B cell (primary cell): ENCODE measurements around the gene MGMT. TPM values are rescaled to one million over a fixed set of nuclear protein-coding genes. Genes with fewer than 3 reads are reported as not detected.

Source experiments
- ATAC-seq: fragments of 200-7000 bp; cut with Tn5 transposase; one replicate; pipeline ENCODE4 v1.10.0; 2021; ENCODE audit warnings: low read depth, mild to moderate bottlenecking, moderate number of reproducible peaks, moderate library complexity
- CTCF ChIA-PET: fragments of 350-600 bp; sonication (Branson Sonifier 250); formaldehyde crosslinking; loops from one replicate; lab custom pipeline; 2021; ENCODE audit warnings: antibody characterized with exemption, inconsistent platforms; lab: Charles Lee
- POLR2A ChIA-PET: fragments of 350-600 bp; sonication (Branson Sonifier 250); formaldehyde crosslinking; loops from one replicate; lab custom pipeline; 2021; ENCODE audit warnings: antibody characterized with exemption; lab: Charles Lee
- DNase-seq: peaks from one replicate; pipeline ENCODE4 v3.0.0; 2013
- H2AFZ ChIP-seq: 2 replicates; pipeline ENCODE4 v1.6.1; 2012; ENCODE audit warnings: mild to moderate bottlenecking, low read depth, low read length; ENCODE audit not compliant: insufficient read depth, poor library complexity, severe bottlenecking
- H3K27ac ChIP-seq, 2 donors: 1 replicate in 1 of 2; 2 replicates in 1 of 2; pipeline ENCODE4 v1.5.1; 2012 to 2013; ENCODE audit warnings: low read length in 2 of 2, mild to moderate bottlenecking in 2 of 2, moderate library complexity in 1 of 2
- H3K27me3 ChIP-seq, 4 experiments: fragments of 200-600 bp in 1 of 4; sonication (generic) in 1 of 4; replicated peaks in 1 of 4; 1 replicate in 2 of 4; 2 replicates in 2 of 4; pipeline versions ENCODE4 v1.6.1 to v1.7.0; 2013 to 2016; ENCODE audit warnings: low read length in 3 of 4, mild to moderate bottlenecking in 2 of 4, mixed read lengths in 1 of 4, moderate library complexity in 1 of 4; ENCODE audit not compliant: insufficient read depth in 4 of 4, control insufficient read depth in 3 of 4; ENCODE audit errors: control extremely low read depth in 1 of 4
- H3K36me3 ChIP-seq, 2 experiments: replicated peaks in 1 of 2; 1 replicate in 1 of 2; 2 replicates in 1 of 2; pipeline versions ENCODE4 v1.6.1 to v1.7.1; 2013; ENCODE audit warnings: low read length in 1 of 2; ENCODE audit not compliant: insufficient read depth in 2 of 2, control insufficient read depth in 1 of 2; ENCODE audit errors: control extremely low read depth in 1 of 2, extremely low read depth in 1 of 2
- H3K4me1 ChIP-seq, 2 donors: fragments of 200-600 bp in 1 of 2; sonication (generic) in 1 of 2; 1 replicate in 1 of 2; 2 replicates in 1 of 2; pipeline versions ENCODE4 v1.5.1 to v1.6.1; 2013 to 2017; ENCODE audit warnings: low read length in 2 of 2; ENCODE audit not compliant: control insufficient read depth in 2 of 2, insufficient read depth in 2 of 2
- H3K4me2 ChIP-seq: replicated peaks from 2 replicates; pipeline ENCODE3; 2012; ENCODE audit warnings: mild to moderate bottlenecking, low read depth, low read length; ENCODE audit not compliant: poor library complexity, severe bottlenecking
- H3K4me3 ChIP-seq, 5 experiments: fragments of 200-600 bp in 1 of 5; sonication (generic) in 1 of 5; 1 replicate in 3 of 5; 2 replicates in 2 of 5; pipeline versions ENCODE4 v1.5.1 to v1.7.0; 2011 to 2016; ENCODE audit warnings: low read length in 4 of 5, mild to moderate bottlenecking in 4 of 5, low read depth in 2 of 5, control low read depth in 1 of 5, moderate library complexity in 1 of 5; ENCODE audit not compliant: insufficient read depth in 1 of 5; ENCODE audit errors: control extremely low read depth in 1 of 5, extremely low read depth in 1 of 5
- H3K79me2 ChIP-seq: fragments of 200-600 bp; sonication (generic); one replicate; pipeline ENCODE4 v1.6.0; 2016; ENCODE audit warnings: low read length; ENCODE audit not compliant: control insufficient read depth, insufficient read depth
- H3K9ac ChIP-seq: fragments of 200-600 bp; sonication (generic); 2 replicates; pipeline ENCODE4 v1.6.1; 2017; ENCODE audit warnings: mild to moderate bottlenecking, low read length, moderate library complexity
- H3K9me3 ChIP-seq, 3 donors: one replicate each; pipeline versions ENCODE4 v1.6.1 to v1.7.1; 2013; ENCODE audit warnings: low read length in 2 of 3; ENCODE audit not compliant: control insufficient read depth in 2 of 3, insufficient read depth in 1 of 3; ENCODE audit errors: control extremely low read depth in 1 of 3
- H4K20me1 ChIP-seq: 2 replicates; pipeline ENCODE4 v1.6.0; 2012; ENCODE audit warnings: mild to moderate bottlenecking, low read length; ENCODE audit not compliant: insufficient read depth, control insufficient read depth, poor library complexity, severe bottlenecking
- H3K27ac Mint-ChIP-seq: one replicate; pipeline ENCODE4 v1.8.0; 2021; ENCODE audit warnings: mixed read lengths
- H3K27me3 Mint-ChIP-seq: one replicate; pipeline ENCODE4 v1.8.0; 2021; ENCODE audit warnings: mixed read lengths
- H3K4me1 Mint-ChIP-seq: one replicate; pipeline ENCODE4 v1.8.0; 2021; ENCODE audit warnings: mixed read lengths
- H3K4me3 Mint-ChIP-seq: one replicate; pipeline ENCODE4 v1.8.0; 2021; ENCODE audit warnings: mixed read lengths
- H3K9me3 Mint-ChIP-seq: one replicate; pipeline ENCODE4 v1.8.0; 2022; ENCODE audit warnings: mixed read lengths; ENCODE audit not compliant: insufficient read depth
- EZH2 ChIP-seq: IDR thresholded peaks from 2 replicates; pipeline ENCODE4 v1.6.1; 2012; ENCODE audit warnings: borderline replicate concordance, low read depth, mild to moderate bottlenecking, moderate library complexity, low read length; ENCODE audit not compliant: insufficient read depth, poor library complexity, severe bottlenecking
- WGBS: methylation state at CpG from one replicate; pipeline ENCODE4 v1.1.5; 2013; ENCODE audit warnings: missing lambda C conversion rate; ENCODE audit not compliant: insufficient coverage; 5-methylcytosine and 5-hydroxymethylcytosine counted together
- intact Hi-C: fragments of 100-400 bp; cut with micrococcal nuclease; formaldehyde crosslinking; loops from one replicate; pipeline ENCODE4 v1.10.0; 2022
- polyA plus RNA-seq: library from polyadenylated mRNA; depleted of rRNA; stranded (reverse); fragments of >200 nt; gene quantifications from 2 replicates; pipeline ENCODE4 v1.2.3, GENCODE V29; 2012
- total RNA-seq, 2 donors: library from RNA; stranded (reverse); fragments of 120-200 nt in 1 of 2; gene quantifications; 1 replicate in 1 of 2; 2 replicates in 1 of 2; pipeline versions ENCODE4 v1.2.3 to v1.2.4, GENCODE V29; 2013 to 2022
- TF ChIP-seq, protein P1 (sequence below): fragments of 200-600 bp; IDR thresholded peaks from one replicate; pipeline ENCODE4 v1.8.0; 2022; ENCODE audit warnings: antibody characterized with exemption, mild to moderate bottlenecking

Gene MGMT
- total and polyA plus RNA-seq, 2 donors (not counting 1 experiment from before 2014, with no cell fraction given), result 16.6 to 87.7 TPM

DNA sequence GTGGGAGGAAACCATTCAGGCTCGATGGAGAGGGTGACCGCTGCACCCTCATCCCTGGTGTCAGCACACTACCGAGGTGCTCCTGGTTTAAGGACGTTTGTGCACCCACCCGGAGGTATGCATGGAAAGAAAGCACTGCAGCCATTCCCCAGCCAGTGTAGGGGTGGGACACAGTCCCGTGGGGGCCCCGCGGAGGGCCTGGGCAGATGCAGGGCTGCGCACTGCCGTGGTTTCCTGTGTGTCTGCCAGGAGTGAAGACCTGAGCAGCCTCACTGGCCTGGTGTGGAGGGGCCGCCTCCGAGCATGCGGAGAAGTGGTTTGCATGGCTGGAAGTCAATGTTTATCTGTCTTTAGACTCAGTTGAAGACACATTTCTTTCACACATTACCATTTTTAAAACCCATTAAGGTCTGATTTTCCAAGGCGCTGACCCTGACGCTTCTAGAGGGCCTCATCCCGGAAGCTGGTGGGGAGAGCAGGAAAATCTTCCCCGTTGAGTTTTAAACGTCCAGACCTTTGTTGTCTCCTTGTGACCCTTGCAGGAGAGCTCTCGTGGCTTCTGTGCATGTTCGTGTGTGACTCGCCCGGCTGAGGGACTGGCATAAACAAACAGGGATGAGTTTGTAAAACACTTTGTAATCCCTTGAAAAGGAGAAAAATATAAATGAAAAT lies 188.1 kb downstream of the MGMT start:
- no peaks in the 10 kb centered on the region for H3K27me3 Mint-ChIP-seq
- no peak overlapping the region for H3K4me2 ChIP-seq
- ATAC-seq, result no peak
- H3K36me3 ChIP-seq, result no peaks in the 10 kb centered on the region
- H2AFZ ChIP-seq, result no peak overlapping the region
- H3K4me3 Mint-ChIP-seq, result no peak overlapping the region
- intact Hi-C loops, result no loop called here
- no peak for DNase-seq
- H3K9me3 ChIP-seq, result no peaks in the 10 kb centered on the region
- H3K27me3 ChIP-seq, result no peaks in the 10 kb centered on the region
- TF ChIP-seq, protein P1, sequence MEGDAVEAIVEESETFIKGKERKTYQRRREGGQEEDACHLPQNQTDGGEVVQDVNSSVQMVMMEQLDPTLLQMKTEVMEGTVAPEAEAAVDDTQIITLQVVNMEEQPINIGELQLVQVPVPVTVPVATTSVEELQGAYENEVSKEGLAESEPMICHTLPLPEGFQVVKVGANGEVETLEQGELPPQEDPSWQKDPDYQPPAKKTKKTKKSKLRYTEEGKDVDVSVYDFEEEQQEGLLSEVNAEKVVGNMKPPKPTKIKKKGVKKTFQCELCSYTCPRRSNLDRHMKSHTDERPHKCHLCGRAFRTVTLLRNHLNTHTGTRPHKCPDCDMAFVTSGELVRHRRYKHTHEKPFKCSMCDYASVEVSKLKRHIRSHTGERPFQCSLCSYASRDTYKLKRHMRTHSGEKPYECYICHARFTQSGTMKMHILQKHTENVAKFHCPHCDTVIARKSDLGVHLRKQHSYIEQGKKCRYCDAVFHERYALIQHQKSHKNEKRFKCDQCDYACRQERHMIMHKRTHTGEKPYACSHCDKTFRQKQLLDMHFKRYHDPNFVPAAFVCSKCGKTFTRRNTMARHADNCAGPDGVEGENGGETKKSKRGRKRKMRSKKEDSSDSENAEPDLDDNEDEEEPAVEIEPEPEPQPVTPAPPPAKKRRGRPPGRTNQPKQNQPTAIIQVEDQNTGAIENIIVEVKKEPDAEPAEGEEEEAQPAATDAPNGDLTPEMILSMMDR, result no peak
- no peak for TF ChIP-seq EZH2
- H3K4me1 Mint-ChIP-seq, result peaks cover 8% of the 10 kb centered on the region
- POLR2A ChIA-PET, result no interaction called here
- CTCF ChIA-PET, result no interaction called here
- no peaks in the 10 kb centered on the region for H3K4me1 ChIP-seq
- H3K4me3 ChIP-seq, result no peak overlapping the region
- no peaks in the 10 kb centered on the region for H3K9me3 Mint-ChIP-seq
- H3K9ac ChIP-seq, result no peak overlapping the region
- no peaks in the 10 kb centered on the region for H4K20me1 ChIP-seq
- no peak overlapping the region for H3K27ac Mint-ChIP-seq
- H3K79me2 ChIP-seq, result no peaks in the 10 kb centered on the region
- no peak overlapping the region for H3K27ac ChIP-seq
- WGBS, result 59% methylated on average over 19 of the region's 22 CpGs

DNA sequence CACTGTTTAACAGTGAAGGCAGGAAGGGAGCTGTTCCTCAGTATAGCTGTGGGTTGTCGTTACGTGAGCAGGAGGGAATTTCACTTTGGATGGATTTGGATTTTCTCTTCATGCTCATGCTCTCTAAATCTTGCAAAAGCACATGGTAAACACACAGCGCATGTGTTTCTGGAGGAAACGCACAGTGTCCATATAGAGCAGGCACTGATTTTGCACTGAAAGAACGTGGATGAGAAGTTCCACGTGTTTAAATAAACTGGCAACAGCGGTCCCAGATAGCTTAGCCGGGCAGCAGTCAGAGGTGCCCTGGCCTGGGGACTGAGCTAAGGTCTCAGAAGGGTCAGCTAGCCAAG lies 188.6 kb downstream of the MGMT start:
- Histone ChIP-seq H3K4me3 (no peak overlapping the region), H3K36me3 (no peaks in the 10 kb centered on the region), H3K9ac (no peak overlapping the region), H3K4me2 (no peak overlapping the region), H3K79me2 (no peaks in the 10 kb centered on the region), H3K9me3 (no peaks in the 10 kb centered on the region), H3K4me1 (no peaks in the 10 kb centered on the region), H4K20me1 (no peaks in the 10 kb centered on the region), H2AFZ (no peak overlapping the region), H3K27ac (no peak overlapping the region), H3K27me3 (no peaks in the 10 kb centered on the region)
- Mint-ChIP-seq H3K27ac (peak overlapping the region; percentile 20), H3K4me3 (no peak overlapping the region), H3K4me1 (peaks cover 8% of the 10 kb centered on the region), H3K27me3 (no peaks in the 10 kb centered on the region), H3K9me3 (no peaks in the 10 kb centered on the region)
- no peak for ATAC-seq
- no peak for DNase-seq
- ChIA-PET POLR2A (no interaction called here), CTCF (no interaction called here)
- 96% methylated on average over 8 of the region's 8 CpGs for WGBS
- no peak for TF ChIP-seq EZH2
- TF ChIP-seq, protein P1, result no peak
- intact Hi-C loops, result no loop called here
